Transverse colon (tissue), 4 donors: ENCODE results near the gene CLECL1. TPM values are rescaled to one million over a fixed set of nuclear protein-coding genes. Genes with fewer than 3 reads are reported as not detected.

Experiments used
- DNase-seq: peaks from one replicate; pipeline ENCODE4 v3.0.0-alpha.2; 2019
- H3K27ac ChIP-seq, 4 donors: fragments of 200-600 bp; sonication (generic); 2 replicates each; pipeline ENCODE4 v1.5.1; 2016 to 2018; ENCODE audit warnings: inconsistent platforms in 4 of 4
- H3K27me3 ChIP-seq: fragments of 200-600 bp; sonication (generic); 2 replicates; pipeline ENCODE4 v1.5.1; 2017; ENCODE audit warnings: inconsistent platforms
- H3K36me3 ChIP-seq, 4 donors: fragments of 200-600 bp; sonication (generic); 2 replicates each; pipeline ENCODE4 v1.5.1; 2017 to 2019; ENCODE audit warnings: inconsistent platforms in 4 of 4
- H3K4me1 ChIP-seq, 4 donors: fragments of 200-600 bp; sonication (generic); 2 replicates each; pipeline ENCODE4 v1.5.1; 2017 to 2020; ENCODE audit warnings: inconsistent platforms in 4 of 4
- H3K4me3 ChIP-seq, 4 donors: fragments of 200-600 bp; sonication (generic); 1 replicate in 1 of 4; 2 replicates in 3 of 4; pipeline versions ENCODE4 v1.5.1 to v1.6.1; 2017 to 2019; ENCODE audit warnings: inconsistent platforms in 4 of 4
- H3K9me3 ChIP-seq, 2 donors: fragments of 200-600 bp; sonication (generic); 2 replicates each; pipeline ENCODE4 v1.5.1; 2017 to 2019; ENCODE audit warnings: inconsistent platforms in 2 of 2
- CTCF ChIP-seq, 5 experiments: fragments of 200-600 bp in 3 of 5; fragments of 450-650 bp in 2 of 5; sonication (generic) in 3 of 5; IDR thresholded peaks; 1 replicate in 2 of 5; 2 replicates in 3 of 5; pipeline ENCODE4 v1.5.1; 2016 to 2017; ENCODE audit warnings: antibody characterized with exemption in 5 of 5, inconsistent platforms in 3 of 5, mild to moderate bottlenecking in 2 of 5, moderate library complexity in 1 of 5
- EP300 ChIP-seq: sonication (generic); formaldehyde crosslinking; IDR thresholded peaks from one replicate; pipeline ENCODE4 v1.6.1; 2017; ENCODE audit warnings: antibody characterized with exemption, low read depth
- POLR2A ChIP-seq: fragments of 450-650 bp; IDR thresholded peaks from one replicate; pipeline ENCODE4 v1.6.1; 2016; ENCODE audit warnings: antibody characterized with exemption, mild to moderate bottlenecking, moderate library complexity
- POLR2AphosphoS5 ChIP-seq, 3 donors: sonication (generic); formaldehyde crosslinking; IDR thresholded peaks; one replicate each; pipeline ENCODE4 v1.6.1; 2016; ENCODE audit warnings: antibody characterized with exemption in 3 of 3
- WGBS, 2 donors: methylation state at CpG; one replicate each; pipeline ENCODE4 v1.1.5; 2018; ENCODE audit warnings: low coverage in 1 of 2; 5-methylcytosine and 5-hydroxymethylcytosine counted together
- in situ Hi-C, 4 donors: fragments of 200-750 bp; cut with MboI; loops; one replicate each; pipeline versions ENCODE4 v1.15.0 to v1.15.1; 2017; ENCODE audit warnings: low sequenced_read_pairs in 3 of 4, low pct_ligation_motif_present in 1 of 4, low pct_unique_long_range_greater_than_20kb in 1 of 4
- intact Hi-C: fragments of 100-400 bp; cut with DNase I; formaldehyde crosslinking; loops from one replicate; pipeline ENCODE4 v1.15.1; 2023; ENCODE audit warnings: low total_unique reads
- total RNA-seq, 4 donors: library from RNA; depleted of rRNA; stranded (reverse); fragments of >200 nt; gene quantifications; one replicate each; pipeline ENCODE4 v1.1.0, GENCODE V29; 2016

The CLECL1 gene
- total RNA-seq, 4 donors from 2014 or later = 2.7 TPM; not detected in 3

GRCh38 chr12:9700606-9700956, 32.3 kb downstream of the CLECL1 start:
- Histone ChIP-seq H3K9me3 (peaks cover 0 to 6% of the 10 kb centered on the region in 2 donors), H3K36me3 (no peaks in the 10 kb centered on the region), H3K4me1 (peaks cover 0 to 11% (median 7%) of the 10 kb centered on the region in 4 donors), H3K4me3 (no peak overlapping the region), H3K27ac (no peak overlapping the region), H3K27me3 (no peaks in the 10 kb centered on the region)
- DNase-seq = no peak
- TF ChIP-seq POLR2A (no peak), POLR2AphosphoS5 (IDR thresholded peaks at IDR 0.05) (no peak), EP300 (no peak), CTCF (IDR thresholded peaks at IDR 0.05) (no peak)
- intact Hi-C loops (no loop called here), in situ Hi-C loops (loop anchor here in 3 of 4 donors (10.0 to 25.0 kb wide), 3 partner anchors 66 to 366 kb away; no protein-coding TSS in a partner anchor)
- WGBS, 2 donors = 84 to 93% methylated on average over 2 of the region's 2 CpGs

- intact Hi-C loops (no loop called here), in situ Hi-C loops (loop anchor here in 3 of 4 donors (10.0 to 25.0 kb wide), 3 partner anchors 65 to 365 kb away; no protein-coding TSS in a partner anchor)
- no peaks in the 10 kb centered on the region for H3K27me3 ChIP-seq
- DNase-seq = no peak
- H3K27ac ChIP-seq = no peak overlapping the region
- no peaks in the 10 kb centered on the region for H3K36me3 ChIP-seq
- H3K4me3 ChIP-seq = no peak overlapping the region
- peaks cover 0 to 11% (median 7%) of the 10 kb centered on the region in 4 donors for H3K4me1 ChIP-seq
- 36 to 46% methylated on average over 2 of the region's 2 CpGs for WGBS, 2 donors
- TF ChIP-seq POLR2AphosphoS5 (IDR thresholded peaks at IDR 0.05) (no peak), EP300 (no peak), POLR2A (no peak), CTCF (IDR thresholded peaks at IDR 0.05) (no peak)
- peaks cover 0 to 6% of the 10 kb centered on the region in 2 donors for H3K9me3 ChIP-seq
Measured at GRCh38 chr12:9699898-9700605, 32.8 kb downstream of the CLECL1 start.

GRCh38 chr12:9699269-9699897, 33.5 kb downstream of the CLECL1 start:
- Histone ChIP-seq H3K27ac (no peak overlapping the region), H3K36me3 (no peaks in the 10 kb centered on the region), H3K4me3 (no peak overlapping the region), H3K27me3 (no peaks in the 10 kb centered on the region), H3K4me1 (peaks cover 0 to 11% (median 7%) of the 10 kb centered on the region in 4 donors), H3K9me3 (peaks cover 0 to 6% of the 10 kb centered on the region in 2 donors)
- TF ChIP-seq POLR2A = no peak
- no peak for TF ChIP-seq EP300
- no peak for TF ChIP-seq CTCF (IDR thresholded peaks at IDR 0.05)
- 50% methylated on average over 1 of the region's 1 CpG; no CpG with 5 or more reads in 1 of the 2 donors for WGBS, 2 donors
- DNase-seq = no peak
- intact Hi-C loops (no loop called here), in situ Hi-C loops (no loop called here)

- Histone ChIP-seq H3K4me1 (peaks cover 0 to 11% (median 7%) of the 10 kb centered on the region in 4 donors), H3K4me3 (no peak overlapping the region), H3K27me3 (no peaks in the 10 kb centered on the region), H3K36me3 (no peaks in the 10 kb centered on the region), H3K27ac (no peak overlapping the region), H3K9me3 (peaks cover 0 to 6% of the 10 kb centered on the region in 2 donors)
- DNase-seq = no peak
- WGBS, 2 donors = 90 to 94% methylated on average over 2 of the region's 2 CpGs
- TF ChIP-seq EP300 = no peak
- no peak for TF ChIP-seq POLR2A
- no peak for TF ChIP-seq POLR2AphosphoS5 (IDR thresholded peaks at IDR 0.05)
- no peak for TF ChIP-seq CTCF (IDR thresholded peaks at IDR 0.05)
- intact Hi-C loops (no loop called here), in situ Hi-C loops (no loop called here)
Measured at GRCh38 chr12:9698681-9699080, 34.2 kb downstream of the CLECL1 start.
